A549 (cell line): ENCODE results near the gene CDH4. TPM values are rescaled to one million over a fixed set of nuclear protein-coding genes. Genes with fewer than 3 reads are reported as not detected.

ENCODE experiments used
- ATAC-seq, 2 experiments: fragments of 200-7000 bp in 1 of 2; fragments of >200 bp in 1 of 2; cut with Nextera tagmentation in 1 of 2; cut with Tn5 transposase in 1 of 2; 3 replicates each; pipeline versions ENCODE4 v1.8.0 to v1.9.1; 2018 to 2020; ENCODE audit warnings: mild to moderate bottlenecking in 1 of 2, moderate library complexity in 1 of 2
- CTCF ChIA-PET: fragments of 300-600 bp; sonication (Branson Sonifier 250); formaldehyde crosslinking; extraction: SDS; loops from one replicate; lab custom pipeline; 2021; ENCODE audit warnings: antibody characterized with exemption, inconsistent platforms; lab: Yijun Ruan, JAX
- POLR2A ChIA-PET: fragments of 350-600 bp; formaldehyde crosslinking; extraction: SDS; loops from one replicate; lab custom pipeline; 2021; ENCODE audit warnings: antibody characterized with exemption, inconsistent platforms; lab: Yijun Ruan, JAX
- DNase-seq, 2 experiments: peaks; one replicate each; pipeline versions ENCODE4 v3.0.0 to v3.0.0-alpha.2; 2011 to 2016; ENCODE audit warnings: low read depth in 1 of 2, low spot score in 1 of 2
- FAIRE-seq: peaks from 2 replicates; lab custom pipeline; 2011; peaks lifted over from hg19 to GRCh38; lab: Jason Lieb, UNC
- H3K27ac ChIP-seq, 2 experiments: fragments of >200 bp; sonication (Bioruptor Twin); formaldehyde crosslinking; 3 replicates each; pipeline ENCODE4 v1.5.1; 2016 to 2017
- H3K4me1 ChIP-seq: fragments of >200 bp; sonication (Bioruptor Twin); formaldehyde crosslinking; 3 replicates; pipeline ENCODE4 v1.6.1; 2016
- H3K4me2 ChIP-seq: fragments of >200 bp; sonication (Bioruptor Twin); formaldehyde crosslinking; 3 replicates; pipeline ENCODE4 v1.6.1; 2016
- H3K4me3 ChIP-seq: fragments of >200 bp; sonication (Bioruptor Twin); formaldehyde crosslinking; 3 replicates; pipeline ENCODE4 v1.5.1; 2016
- H3K9me3 ChIP-seq: fragments of >200 bp; sonication (Bioruptor Twin); formaldehyde crosslinking; 3 replicates; pipeline ENCODE4 v1.6.1; 2016
- BHLHE40 ChIP-seq: IDR thresholded peaks from 2 replicates; pipeline ENCODE4 v1.6.1; 2012; ENCODE audit warnings: low read depth, low read length, inconsistent platforms
- CBX8 ChIP-seq: fragments of 200-600 bp; sonication (generic); IDR thresholded peaks from 2 replicates; pipeline ENCODE4 v1.6.1; 2016
- CHD2 ChIP-seq: fragments of 150-350 bp; IDR thresholded peaks from 2 replicates; pipeline ENCODE4 v1.6.1; 2014; ENCODE audit warnings: low read length; ENCODE audit not compliant: partially characterized antibody
- E2F6 ChIP-seq: IDR thresholded peaks from 2 replicates; pipeline ENCODE4 v1.6.1; 2012; ENCODE audit warnings: low read depth, borderline replicate concordance
- EHMT2 ChIP-seq: fragments of 200-600 bp; sonication (generic); IDR thresholded peaks from 2 replicates; pipeline ENCODE4 v1.6.1; 2016; ENCODE audit warnings: antibody characterized with exemption, low read depth, mild to moderate bottlenecking, moderate library complexity
- ELK1 ChIP-seq: fragments of 150-350 bp; IDR thresholded peaks from 2 replicates; pipeline ENCODE4 v1.6.1; 2014; ENCODE audit warnings: low read depth, mild to moderate bottlenecking, low read length
- ESRRA ChIP-seq: fragments of 150-350 bp; IDR thresholded peaks from 2 replicates; pipeline ENCODE4 v1.6.1; 2014; ENCODE audit warnings: mild to moderate bottlenecking, low read length, borderline replicate concordance
- FOSL2 ChIP-seq, 2 experiments: fragments of 450-650 bp in 1 of 2; fragments of >200 bp in 1 of 2; sonication (Bioruptor Twin) in 1 of 2; formaldehyde crosslinking; IDR thresholded peaks; 2 replicates each; pipeline versions ENCODE4 v1.5.0 to v1.6.1; 2016 to 2020; ENCODE audit warnings: mild to moderate bottlenecking in 1 of 2, moderate library complexity in 1 of 2
- FOXS1 ChIP-seq: fragments of 250-450 bp; sonication (Bioruptor Pico); IDR thresholded peaks from 2 replicates; pipeline ENCODE4 v1.5.0; 2020; ENCODE audit warnings: mild to moderate bottlenecking, moderate library complexity
- GATA3 ChIP-seq: IDR thresholded peaks from 2 replicates; pipeline ENCODE4 v1.6.1; 2012; ENCODE audit warnings: borderline replicate concordance
- HEYL ChIP-seq: fragments of 250-450 bp; sonication (Bioruptor Pico); IDR thresholded peaks from 2 replicates; pipeline ENCODE4 v1.8.0; 2021; ENCODE audit warnings: mild to moderate bottlenecking, moderate library complexity
- HOXA7 ChIP-seq: fragments of 250-450 bp; sonication (Bioruptor Pico); IDR thresholded peaks from 2 replicates; pipeline ENCODE4 v1.5.0; 2020; ENCODE audit warnings: mild to moderate bottlenecking, moderate library complexity
- HOXB13 ChIP-seq: fragments of 250-450 bp; sonication (Bioruptor Pico); IDR thresholded peaks from 2 replicates; pipeline ENCODE4 v1.5.0; 2020; ENCODE audit warnings: low read depth, mild to moderate bottlenecking, moderate library complexity
- HOXB5 ChIP-seq: fragments of 250-450 bp; sonication (Bioruptor Pico); IDR thresholded peaks from 2 replicates; pipeline ENCODE4 v1.5.0; 2020; ENCODE audit warnings: mild to moderate bottlenecking, moderate library complexity
- MAX ChIP-seq: IDR thresholded peaks from 2 replicates; pipeline ENCODE4 v1.6.1; 2012
- MAZ ChIP-seq: fragments of 150-350 bp; IDR thresholded peaks from 2 replicates; pipeline ENCODE4 v1.6.1; 2014; ENCODE audit warnings: antibody characterized with exemption, low read depth, low read length, borderline replicate concordance
- MYC ChIP-seq: IDR thresholded peaks from 2 replicates; pipeline ENCODE4 v1.6.1; 2012; ENCODE audit warnings: mild to moderate bottlenecking, inconsistent platforms, low read length, improper control_type of control experiment, borderline replicate concordance
- NR3C1 ChIP-seq: fragments of >200 bp; sonication (Bioruptor Twin); formaldehyde crosslinking; IDR thresholded peaks from 3 replicates; pipeline ENCODE4 v1.6.1; 2017
- PBX3 ChIP-seq: IDR thresholded peaks from 2 replicates; pipeline ENCODE4 v1.6.1; 2012
- PHF8 ChIP-seq: fragments of 200-600 bp; sonication (generic); IDR thresholded peaks from 2 replicates; pipeline ENCODE4 v1.6.1; 2016; ENCODE audit warnings: low read depth, mild to moderate bottlenecking, antibody characterized with exemption, moderate library complexity, borderline replicate concordance
- POLR2A ChIP-seq: IDR thresholded peaks from 2 replicates; pipeline ENCODE4 v1.6.1; 2012; ENCODE audit warnings: mild to moderate bottlenecking, low read length
- RARB ChIP-seq: fragments of 250-450 bp; sonication (Bioruptor Pico); IDR thresholded peaks from 2 replicates; pipeline ENCODE4 v1.8.0; 2021; ENCODE audit warnings: mild to moderate bottlenecking, moderate library complexity
- SREBF2 ChIP-seq: fragments of 450-650 bp; IDR thresholded peaks from 2 replicates; pipeline ENCODE4 v1.6.1; 2014; ENCODE audit warnings: mild to moderate bottlenecking, moderate library complexity
- TFCP2L1 ChIP-seq: fragments of 250-450 bp; sonication (Bioruptor Pico); IDR thresholded peaks from 2 replicates; pipeline ENCODE4 v1.5.0; 2021; ENCODE audit warnings: mild to moderate bottlenecking
- USF2 ChIP-seq: fragments of 450-650 bp; IDR thresholded peaks from 2 replicates; pipeline ENCODE4 v1.6.1; 2014; ENCODE audit warnings: antibody characterized with exemption
- ZC3H11A ChIP-seq: fragments of 450-650 bp; IDR thresholded peaks from 2 replicates; pipeline ENCODE4 v1.6.1; 2014; ENCODE audit warnings: antibody characterized with exemption, mild to moderate bottlenecking
- ZFP36 ChIP-seq: fragments of 450-650 bp; IDR thresholded peaks from 2 replicates; pipeline ENCODE4 v1.6.1; 2014; ENCODE audit warnings: borderline replicate concordance; ENCODE audit not compliant: partially characterized antibody
- ZSCAN20 ChIP-seq: fragments of 250-450 bp; sonication (Bioruptor Pico); IDR thresholded peaks from 2 replicates; pipeline ENCODE4 v1.8.0; 2022; ENCODE audit warnings: mild to moderate bottlenecking, moderate library complexity
- WGBS: methylation state at CpG from one replicate; pipeline ENCODE4 v1.1.6; 2017; ENCODE audit errors: missing lambda C conversion rate; 5-methylcytosine and 5-hydroxymethylcytosine counted together
- polyA plus RNA-seq, 4 experiments: library from polyadenylated mRNA; depleted of rRNA in 3 of 4; stranded (reverse); fragments of >200 nt; fragmentation: RNase III in 1 of 4; extraction: RNeasy Plus Mini Kit Qiagen cat#74134 plus additional on column Dnase treatment in 1 of 4; gene quantifications; 2 replicates in 3 of 4; 3 replicates in 1 of 4; pipeline ENCODE4 v1.2.3, GENCODE V29; 2011 to 2017

Gene CDH4
- polyA plus RNA-seq, 2 of the 4 experiments (the other 2 are of a cell fraction), result 3.4 to 10.3 TPM

- TF ChIP-seq HEYL (CRISPR knock-in tag), result no peak
- no peak for TF ChIP-seq GATA3
- TF ChIP-seq E2F6, result no peak
- TF ChIP-seq RARB, result no peak
- TF ChIP-seq ZFP36, result no peak
Measured at GRCh38 chr20:61464307-61465303, 212.5 kb downstream of the CDH4 start (continued).

GRCh38 chr20:61475729-61476128 lies 223.7 kb downstream of the CDH4 start:
- H3K4me2 ChIP-seq, result no peak overlapping the region
- POLR2A ChIA-PET, result no interaction called here
- 74% methylated on average over 7 of the region's 7 CpGs for WGBS
- no peak for ATAC-seq
- no peak for DNase-seq
- no peaks in the 10 kb centered on the region for H3K4me1 ChIP-seq
- CTCF ChIA-PET, result no interaction called here
- H3K9me3 ChIP-seq, result no peaks in the 10 kb centered on the region
- TF ChIP-seq PBX3 (no peak), MYC (no peak), CHD2 (no peak), MAZ (no peak), RARB (no peak), USF2 (no peak), MAX (no peak), HOXB5 (CRISPR knock-in tag) (no peak)
- no peak overlapping the region for H3K4me3 ChIP-seq
- FAIRE-seq, result no peak
- no peak overlapping the region for H3K27ac ChIP-seq

- ATAC-seq, result no peak
- H3K4me1 ChIP-seq, result no peaks in the 10 kb centered on the region
- H3K4me3 ChIP-seq, result no peak overlapping the region
- H3K9me3 ChIP-seq, result no peaks in the 10 kb centered on the region
- no peak for DNase-seq
- no peak overlapping the region for H3K4me2 ChIP-seq
- ChIA-PET POLR2A (no interaction called here), CTCF (no interaction called here)
- no peak overlapping the region for H3K27ac ChIP-seq
- no peak for FAIRE-seq
- TF ChIP-seq EHMT2 (no peak), NR3C1 (no peak), BHLHE40 (no peak), CHD2 (no peak), ZFP36 (no peak), ZC3H11A (no peak), HOXB13 (CRISPR knock-in tag) (no peak), POLR2A (no peak), MAZ (no peak)
- 65% methylated on average over 11 of the region's 12 CpGs for WGBS
Measured at GRCh38 chr20:61476956-61477355, 224.9 kb downstream of the CDH4 start.

GRCh38 chr20:61477451-61477861 lies 225.4 kb downstream of the CDH4 start:
- POLR2A ChIA-PET, result no interaction called here
- Histone ChIP-seq H3K9me3 (no peaks in the 10 kb centered on the region), H3K4me3 (no peak overlapping the region), H3K27ac (no peak overlapping the region), H3K4me2 (no peak overlapping the region), H3K4me1 (no peaks in the 10 kb centered on the region)
- FAIRE-seq, result no peak
- 58% methylated on average over 7 of the region's 9 CpGs for WGBS
- CTCF ChIA-PET, result no interaction called here
- no peak for DNase-seq
- no peak for ATAC-seq
- TF ChIP-seq PHF8, result no peak
- TF ChIP-seq FOXS1 (CRISPR knock-in tag), result no peak
- TF ChIP-seq HOXA7 (CRISPR knock-in tag), result no peak
- no peak for TF ChIP-seq BHLHE40
- no peak for TF ChIP-seq MYC
- no peak for TF ChIP-seq POLR2A
- TF ChIP-seq FOSL2 (IDR thresholded peaks at IDR 0.05), result no peak
- no peak for TF ChIP-seq FOSL2 (CRISPR knock-in tag; IDR thresholded peaks at IDR 0.05)
- no peak for TF ChIP-seq ELK1
- TF ChIP-seq ZSCAN20 (CRISPR knock-in tag), result no peak
- no peak for TF ChIP-seq TFCP2L1 (CRISPR knock-in tag)
- TF ChIP-seq ESRRA, result no peak
- TF ChIP-seq MAZ, result no peak
- no peak for TF ChIP-seq HOXB13 (CRISPR knock-in tag)
- TF ChIP-seq CBX8, result no peak
- no peak for TF ChIP-seq SREBF2
